ENCODE measurements around the gene JAM3. TPM values are rescaled to one million over a fixed set of nuclear protein-coding genes. Genes with fewer than 3 reads are reported as not detected.

JAM3 gene
- total and polyA plus RNA-seq, 2 of the 8 experiments (the other 6 are each of a cell fraction or from before 2014, with no cell fraction given) = 19.6 to 42.8 TPM

GRCh38 chr11:134071766-134072402 is 3.0 kb downstream of the JAM3 start:
- H3K4me3 ChIP-seq (ENCODE audit: extremely low read depth in 1 of 4, insufficient read depth in 2 of 4, low read depth in 3 of 4, low read length in 4 of 4) = no peak overlapping the region

More at GRCh38 chr11:134071766-134072402, 3.0 kb downstream of the JAM3 start:
- no peak overlapping the region for H3K18ac ChIP-seq (ENCODE audit: extremely low read depth, low read length)
- no peak overlapping the region for H4K5ac ChIP-seq (ENCODE audit: insufficient read length, low read depth, low read length)
- no peak for DNase-seq (ENCODE audit: low read depth in 1 of 2, low spot score in 2 of 2)
- H2BK20ac ChIP-seq (ENCODE audit: low read length) = no peak overlapping the region
- peaks cover 2 to 4% of the 10 kb centered on the region in 2 experiments for H4K20me1 ChIP-seq (replicated peaks in 1 of 2; ENCODE audit: control insufficient read depth in 1 of 2, insufficient read depth in 2 of 2, low read length in 2 of 2)
- H3K4me1 ChIP-seq (replicated peaks in 1 of 4; ENCODE audit: control insufficient read depth in 3 of 4, insufficient read depth in 4 of 4, low read length in 3 of 4) = peaks cover 0 to 9% (median under 1%) of the 10 kb centered on the region in 4 experiments; a peak in 2 of 7 replicates
- no peak overlapping the region for H3K9ac ChIP-seq (replicated peaks in 1 of 4; ENCODE audit: extremely low read depth in 1 of 4, low read depth in 3 of 4, low read length in 3 of 4)
- no peak overlapping the region for H4K8ac ChIP-seq (ENCODE audit: extremely low read depth, insufficient read depth, low read length)
- H3K4ac ChIP-seq (replicated peaks; ENCODE audit: insufficient read length, low read depth, low read length) = no peak overlapping the region
- H2BK5ac ChIP-seq (ENCODE audit: low read depth, low read length) = no peak overlapping the region
- H3K9me3 ChIP-seq (ENCODE audit: insufficient read depth in 2 of 2, low read depth in 1 of 2, low read length in 1 of 2) = no peaks in the 10 kb centered on the region
- WGBS, 2 experiments (ENCODE audit: extremely low coverage in 1 of 2, insufficient coverage in 1 of 2, insufficient read length in 1 of 2, insufficient replicate concordance in 2 of 2, low coverage in 1 of 2, low lambda C conversion rate in 2 of 2, missing lambda C conversion rate in 1 of 2) = 91% methylated on average over 3 of the region's 3 CpGs; no CpG with 5 or more reads in 1 of the 2 experiments
- peaks cover 0 to 2% (median 0%) of the 10 kb centered on the region in 4 experiments; a peak in 3 of 7 replicates for H3K27me3 ChIP-seq (replicated peaks in 1 of 4; ENCODE audit: control insufficient read depth in 3 of 4, extremely low read depth in 1 of 4, insufficient read depth in 3 of 4, low read length in 3 of 4)
- no peak overlapping the region for H3K14ac ChIP-seq (ENCODE audit: insufficient read length)
- H3K23ac ChIP-seq (ENCODE audit: insufficient read length) = no peak overlapping the region
- no peak overlapping the region for H3K56ac ChIP-seq (replicated peaks; ENCODE audit: insufficient read length, low read depth, low read length)
- no peak for FAIRE-seq
- TF ChIP-seq JUN (IDR thresholded peaks at IDR 0.05; ENCODE audit: low read depth, low read length) (no peak), BRCA1 (IDR thresholded peaks at IDR 0.05; ENCODE audit: low read depth, low read length) (no peak), NANOG (IDR thresholded peaks at IDR 0.05; ENCODE audit: insufficient read depth, low read depth, low read length, poor library complexity, severe bottlenecking) (no peak), TBP (IDR thresholded peaks at IDR 0.05; ENCODE audit: low read depth, low read length) (no peak), RBBP5 (IDR thresholded peaks at IDR 0.05; ENCODE audit: borderline replicate concordance, low read depth, low read length) (no peak), KDM4A (IDR thresholded peaks at IDR 0.05; ENCODE audit: low read depth, low read length, severe bottlenecking) (no peak)
- H3K4me2 ChIP-seq (ENCODE audit: insufficient read depth in 1 of 2, low read depth in 2 of 2, low read length in 2 of 2) = no peak overlapping the region
- H3K79me2 ChIP-seq (ENCODE audit: control insufficient read depth in 1 of 2, insufficient read depth in 2 of 2, low read length in 2 of 2) = peaks cover 0 to 36% of the 10 kb centered on the region in 2 experiments; a peak in 2 of 4 replicates
- H2BK12ac ChIP-seq (ENCODE audit: low read depth, low read length) = no peak overlapping the region
- POLR2A ChIA-PET (ENCODE audit: partially characterized antibody) = no interaction called here
- H3K36me3 ChIP-seq (ENCODE audit: control insufficient read depth in 2 of 4, insufficient read depth in 4 of 4, low read length in 3 of 4) = no peaks in the 10 kb centered on the region
- no peak overlapping the region for H2BK15ac ChIP-seq (ENCODE audit: low read length)
- no peak overlapping the region for H2BK120ac ChIP-seq (replicated peaks; ENCODE audit: low read depth, low read length)
- no peak overlapping the region for H2AK5ac ChIP-seq (ENCODE audit: low read depth, low read length)
- H3K27ac ChIP-seq (ENCODE audit: low read depth, low read length) = no peak overlapping the region
- peaks cover 5% of the 10 kb centered on the region; the same call in 1 of the 2 replicates for H3K79me1 ChIP-seq (ENCODE audit: low read depth, low read length)
- H3K23me2 ChIP-seq (ENCODE audit: low read depth, low read length) = peaks cover 2% of the 10 kb centered on the region
- H4K91ac ChIP-seq (replicated peaks; ENCODE audit: insufficient read length, low read length) = no peak overlapping the region
- CTCF ChIA-PET (ENCODE audit: partially characterized antibody) = interaction anchor here (0.6 to 5.0 kb wide), 15 partner anchors 8 to 50 kb away, joined by 3 to 24 read pairs (median 4); no protein-coding TSS in a partner anchor
- H2AFZ ChIP-seq (ENCODE audit: low read length) = no peak overlapping the region

Measured in H1 (cell line).